COLO668 (cell line): ENCODE results near the gene MAGI2.

Source experiments
- DNase-seq: peaks from one replicate; lab custom pipeline; 2025; ENCODE audit not compliant: unreplicated experiment; lab: John Stamatoyannopoulos, UW

Gene MAGI2

DNA sequence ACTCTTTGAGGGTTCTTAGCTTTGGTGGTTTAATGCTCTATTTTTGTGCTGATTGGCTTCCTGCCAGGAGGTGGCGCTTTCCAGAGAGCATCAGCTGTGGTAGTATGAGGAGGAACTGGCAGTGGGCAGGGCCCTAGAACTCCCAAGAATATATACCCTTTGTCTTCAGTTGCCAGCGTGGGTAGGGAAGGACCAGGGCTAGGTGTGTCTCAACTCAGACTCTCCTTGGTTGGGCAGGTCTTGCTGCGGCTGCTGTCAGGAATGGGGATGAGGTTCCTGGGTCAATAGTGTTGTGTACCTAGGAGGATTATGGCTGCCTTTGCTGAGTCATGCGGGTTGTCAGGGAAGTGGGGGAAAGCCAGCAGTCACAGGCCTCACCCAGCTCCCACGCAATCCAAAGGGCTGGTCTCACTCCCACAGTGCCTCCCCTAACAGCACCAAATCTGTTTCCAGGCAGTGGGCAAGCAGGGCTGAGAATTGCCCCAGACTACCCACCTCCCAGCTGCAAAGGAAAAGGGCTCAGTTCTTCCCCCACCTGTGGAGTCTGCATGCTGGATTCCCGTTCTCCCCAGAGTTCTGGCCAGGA lies 1463.4 kb downstream of the MAGI2 start:
- peak; percentile 10 for DNase-seq

GRCh38 chr7:77985974-77986339 lies 1467.5 kb downstream of the MAGI2 start:
- no peak for DNase-seq

DNA sequence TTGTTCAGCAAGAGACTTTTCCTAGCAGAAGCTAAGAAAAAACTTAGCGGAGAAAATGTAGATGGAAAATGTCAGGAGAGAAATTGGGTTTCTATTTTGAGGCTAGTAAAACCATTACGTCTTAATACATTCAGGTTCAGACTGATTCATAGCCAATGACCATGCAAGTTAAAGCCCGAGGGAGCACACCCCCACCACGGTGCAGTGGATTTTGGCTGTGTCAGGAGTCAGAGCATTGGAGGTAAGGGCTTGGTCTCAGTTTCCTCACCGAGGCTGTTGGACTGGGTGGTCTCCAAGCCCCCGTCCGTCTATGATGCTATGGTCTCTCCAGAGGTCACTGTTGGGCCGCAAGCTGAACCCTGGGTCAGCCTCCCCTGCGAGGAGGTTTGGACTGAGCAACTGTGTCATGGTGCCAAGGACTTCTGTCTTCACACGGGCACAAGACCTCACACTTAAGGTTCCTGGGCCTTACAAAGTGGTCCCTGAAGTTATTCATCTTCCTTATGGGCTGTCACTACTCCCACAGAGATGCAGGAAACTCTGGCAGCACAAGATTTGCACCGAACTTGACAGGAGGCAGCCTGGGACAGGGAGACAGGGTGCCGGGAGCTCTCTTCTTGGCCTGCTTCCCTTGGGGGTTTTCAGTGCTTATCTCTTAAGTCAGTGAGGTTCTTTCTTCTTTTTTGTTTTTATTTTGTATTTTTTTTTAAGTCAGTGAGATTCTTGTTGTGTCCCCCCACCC lies 1468.1 kb downstream of the MAGI2 start:
- no peak for DNase-seq

GRCh38 chr7:77983973-77984372 lies 1469.5 kb downstream of the MAGI2 start:
- DNase-seq, result no peak

GRCh38 chr7:77982926-77983550 lies 1470.4 kb downstream of the MAGI2 start:
- no peak for DNase-seq

GRCh38 chr7:77980087-77980713 lies 1473.3 kb downstream of the MAGI2 start:
- no peak for DNase-seq

DNA sequence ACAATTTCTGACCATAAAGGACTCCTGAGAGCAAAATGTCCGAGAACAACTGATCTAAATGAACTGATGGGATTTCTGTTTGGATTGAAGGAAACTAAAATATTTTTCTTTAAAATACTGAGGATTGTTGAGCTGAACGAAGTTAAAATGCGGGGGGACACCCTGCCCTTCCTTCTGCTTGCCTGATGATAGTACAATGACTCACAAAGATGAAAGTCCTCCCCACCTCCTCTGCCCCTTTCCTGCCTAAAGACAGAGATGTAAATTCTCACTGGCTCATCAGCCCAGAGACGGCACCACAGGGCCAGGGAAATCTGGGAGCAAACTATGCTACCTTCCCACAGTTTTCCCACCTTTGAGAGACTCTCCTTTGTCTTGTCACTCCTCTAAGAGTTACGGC lies 1474.2 kb downstream of the MAGI2 start:
- no peak for DNase-seq

DNA sequence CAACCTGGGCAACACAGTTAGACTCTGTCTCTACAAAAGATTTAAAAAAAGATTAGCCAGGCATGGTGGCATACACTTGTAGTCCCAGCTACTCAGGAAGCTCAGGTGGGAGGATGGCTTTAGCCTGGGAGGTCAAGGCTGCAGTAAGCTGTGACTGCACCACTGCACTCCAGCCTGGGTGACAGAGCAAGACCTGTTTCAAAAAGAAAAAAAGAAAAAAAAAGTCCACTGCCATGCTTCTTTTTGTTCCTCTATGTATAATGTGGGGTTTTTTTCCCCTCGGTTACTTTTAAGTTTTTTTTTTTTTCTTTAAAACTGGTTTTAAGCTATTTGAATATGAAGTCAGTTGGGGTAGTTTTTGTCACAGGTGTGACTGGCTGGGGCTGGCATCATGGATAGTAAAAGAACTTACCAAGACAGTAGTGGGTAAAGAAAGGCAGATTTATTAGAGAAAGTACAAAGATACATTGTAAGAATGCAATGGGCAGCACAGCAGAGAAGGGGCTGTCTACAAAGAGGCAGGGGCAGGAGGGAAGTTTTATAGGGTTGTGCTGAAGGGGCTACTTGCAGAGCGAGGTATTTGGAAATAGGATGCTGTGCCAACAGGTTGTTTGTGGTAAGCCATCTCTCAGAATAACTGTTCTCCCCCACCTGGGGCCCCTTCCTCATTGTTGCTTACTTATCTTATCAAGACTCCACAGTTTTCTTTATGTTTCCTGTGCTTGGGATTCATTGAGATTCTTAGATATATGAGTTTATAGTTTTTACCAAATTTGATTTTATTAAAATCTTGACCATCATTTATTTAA lies 1477.6 kb downstream of the MAGI2 start:
- no peak for DNase-seq

GRCh38 chr7:77971726-77972125 lies 1481.7 kb downstream of the MAGI2 start:
- DNase-seq, result no peak

GRCh38 chr7:77967429-77967828 lies 1486.0 kb downstream of the MAGI2 start:
- no peak for DNase-seq
